ENCODE measurements around the gene TMEM81.

Gene TMEM81

GRCh38 chr1:205045146-205045545 lies 39.1 kb downstream of the TMEM81 start:
- H3K27me3 ChIP-seq (ENCODE audit: insufficient read depth, low read length), result peaks cover 5% of the 10 kb centered on the region; the same call in 1 of the 2 replicates

GRCh38 chr1:205044741-205045140 lies 39.5 kb downstream of the TMEM81 start:
- no peak overlapping the region for H3K4me2 ChIP-seq (ENCODE audit: low read length)

More at GRCh38 chr1:205045146-205045545, 39.1 kb downstream of the TMEM81 start:
- Histone ChIP-seq H4K20me1 (ENCODE audit: insufficient read depth, low read length) (no peaks in the 10 kb centered on the region), H3K79me2 (ENCODE audit: insufficient read depth, low read length) (no peaks in the 10 kb centered on the region), H3F3A (ENCODE audit: insufficient read depth, low read length) (no peaks in the 10 kb centered on the region), H3K9me3 (ENCODE audit: low read length) (no peaks in the 10 kb centered on the region), H3K9me2 (ENCODE audit: low read depth, low read length) (no peaks in the 10 kb centered on the region), H3K9ac (ENCODE audit: low read length) (no peak overlapping the region), H3K4me3 (ENCODE audit: low read depth, low read length, poor library complexity, severe bottlenecking) (no peak overlapping the region), H2AFZ (ENCODE audit: low read length) (no peak overlapping the region), H3K4me2 (ENCODE audit: low read length) (no peak overlapping the region), H3K27ac (ENCODE audit: low read depth, low read length, poor library complexity, severe bottlenecking) (no peak overlapping the region), H3K36me3 (ENCODE audit: insufficient read depth, low read length) (no peaks in the 10 kb centered on the region), H3K4me1 (ENCODE audit: insufficient read depth, low read length, severe bottlenecking) (no peaks in the 10 kb centered on the region)
- TF ChIP-seq EZH2 (IDR thresholded peaks at IDR 0.05; ENCODE audit: borderline replicate concordance, low read length), result no peak
- no peak for TF ChIP-seq CTCF (IDR thresholded peaks at IDR 0.05; ENCODE audit: low read length)

DNA sequence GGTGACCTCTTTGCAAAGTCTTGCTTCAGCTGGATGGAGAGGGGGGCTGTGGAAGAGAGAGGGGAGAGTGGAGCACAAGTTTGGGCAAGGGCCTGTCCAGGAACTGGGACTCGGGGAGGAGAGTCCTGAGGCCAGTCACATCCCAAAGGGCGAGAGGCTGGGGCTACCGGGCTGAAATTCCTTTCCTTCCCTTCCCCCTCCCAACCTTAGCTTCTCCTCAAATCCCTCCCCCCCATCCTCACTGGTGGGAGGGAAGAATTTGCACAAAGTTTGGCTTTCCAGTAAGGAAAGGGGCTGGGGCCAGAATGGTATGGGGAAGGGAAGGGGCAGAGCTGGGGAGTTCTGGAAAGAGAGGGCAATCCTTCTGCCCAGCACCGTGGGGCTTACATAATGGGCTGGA lies 40.4 kb downstream of the TMEM81 start:
- Histone ChIP-seq H3K79me2 (ENCODE audit: insufficient read depth, low read length) (no peaks in the 10 kb centered on the region), H4K20me1 (ENCODE audit: insufficient read depth, low read length) (no peaks in the 10 kb centered on the region), H3K9me3 (ENCODE audit: low read length) (no peaks in the 10 kb centered on the region), H3K4me1 (ENCODE audit: insufficient read depth, low read length, severe bottlenecking) (no peaks in the 10 kb centered on the region), H3K27ac (ENCODE audit: low read depth, low read length, poor library complexity, severe bottlenecking) (no peak overlapping the region), H3K27me3 (ENCODE audit: insufficient read depth, low read length) (peaks cover 5% of the 10 kb centered on the region; the same call in 1 of the 2 replicates), H3K9me2 (ENCODE audit: low read depth, low read length) (no peaks in the 10 kb centered on the region), H3K4me3 (ENCODE audit: low read depth, low read length, poor library complexity, severe bottlenecking) (no peak overlapping the region), H3K4me2 (ENCODE audit: low read length) (no peak overlapping the region), H3K9ac (ENCODE audit: low read length) (no peak overlapping the region), H2AFZ (ENCODE audit: low read length) (no peak overlapping the region), H3F3A (ENCODE audit: insufficient read depth, low read length) (no peaks in the 10 kb centered on the region), H3K36me3 (ENCODE audit: insufficient read depth, low read length) (no peaks in the 10 kb centered on the region)
- TF ChIP-seq EZH2 (IDR thresholded peaks at IDR 0.05; ENCODE audit: borderline replicate concordance, low read length) (no peak), CTCF (IDR thresholded peaks at IDR 0.05; ENCODE audit: low read length) (no peak)

More at GRCh38 chr1:205044741-205045140, 39.5 kb downstream of the TMEM81 start:
- no peak for TF ChIP-seq CTCF (IDR thresholded peaks at IDR 0.05; ENCODE audit: low read length)
- TF ChIP-seq EZH2 (IDR thresholded peaks at IDR 0.05; ENCODE audit: borderline replicate concordance, low read length), result no peak
- Histone ChIP-seq H3K79me2 (ENCODE audit: insufficient read depth, low read length) (no peaks in the 10 kb centered on the region), H3K27ac (ENCODE audit: low read depth, low read length, poor library complexity, severe bottlenecking) (no peak overlapping the region), H3K4me1 (ENCODE audit: insufficient read depth, low read length, severe bottlenecking) (no peaks in the 10 kb centered on the region), H2AFZ (ENCODE audit: low read length) (no peak overlapping the region), H3K9me2 (ENCODE audit: low read depth, low read length) (no peaks in the 10 kb centered on the region), H3K9ac (ENCODE audit: low read length) (no peak overlapping the region), H3K36me3 (ENCODE audit: insufficient read depth, low read length) (no peaks in the 10 kb centered on the region), H3K27me3 (ENCODE audit: insufficient read depth, low read length) (peaks cover 5% of the 10 kb centered on the region; the same call in 1 of the 2 replicates), H3F3A (ENCODE audit: insufficient read depth, low read length) (no peaks in the 10 kb centered on the region), H3K4me3 (ENCODE audit: low read depth, low read length, poor library complexity, severe bottlenecking) (no peak overlapping the region), H4K20me1 (ENCODE audit: insufficient read depth, low read length) (no peaks in the 10 kb centered on the region), H3K9me3 (ENCODE audit: low read length) (no peaks in the 10 kb centered on the region)

Data from OCI-LY1 (cell line).